ENCODE measurements around the gene GSTO2.

Gene GSTO2

GRCh38 chr10:104303594-104304355 lies 34.8 kb downstream of the GSTO2 start:
- ChIA-PET POLR2A (ENCODE audit: low non-redundant PET) (interaction anchor here (0.6 kb wide), 1 partner anchor 116 kb away, joined by 4 read pairs; no protein-coding TSS in a partner anchor), CTCF (interaction anchor here (1.5 to 5.7 kb wide), 2 partner anchors 11 to 29 kb away, joined by 4 to 42 read pairs; no protein-coding TSS in a partner anchor)
- no peak for TF ChIP-seq CTCF (conservative IDR thresholded peaks at IDR 0.05; ENCODE audit: low read depth)
- DNase-seq (ENCODE audit: low spot score): no peak
- H3K27ac ChIP-seq: no peak overlapping the region

GRCh38 chr10:104304356-104304745 lies 35.4 kb downstream of the GSTO2 start:
- ChIA-PET CTCF (interaction anchor here (0.9 to 5.7 kb wide), 4 partner anchors 12 to 49 kb away, joined by 4 to 42 read pairs (median 22); partner anchors contain the start of gene CFAP58), POLR2A (ENCODE audit: low non-redundant PET) (no interaction called here)
- H3K27ac ChIP-seq: no peak overlapping the region

GRCh38 chr10:104304927-104305326 lies 35.9 kb downstream of the GSTO2 start:
- no peak for TF ChIP-seq CTCF (conservative IDR thresholded peaks at IDR 0.05; ENCODE audit: low read depth)
- DNase-seq (ENCODE audit: low spot score): no peak
- ChIA-PET POLR2A (ENCODE audit: low non-redundant PET) (no interaction called here), CTCF (interaction anchor here (0.6 to 5.7 kb wide), 12 partner anchors 12 to 52 kb away, joined by 3 to 42 read pairs (median 6); partner anchors contain the start of genes CFAP58 and ITPRIP)
- H3K27ac ChIP-seq: no peak overlapping the region; the same call in 1 of the 2 replicates

More at GRCh38 chr10:104304356-104304745, 35.4 kb downstream of the GSTO2 start:
- TF ChIP-seq CTCF (conservative IDR thresholded peaks at IDR 0.05; ENCODE audit: low read depth): no peak
- DNase-seq (ENCODE audit: low spot score): no peak

GRCh38 chr10:104306897-104307296 lies 37.9 kb downstream of the GSTO2 start:
- POLR2A ChIA-PET (ENCODE audit: low non-redundant PET): interaction anchor here (0.6 to 0.9 kb wide), 3 partner anchors 8 to 235 kb away, joined by 3 to 4 read pairs (median 4); no protein-coding TSS in a partner anchor

GRCh38 chr10:104307576-104308438 lies 38.8 kb downstream of the GSTO2 start:
- CTCF ChIA-PET: interaction anchor here (0.8 to 5.7 kb wide), 6 partner anchors 10 to 46 kb away, joined by 3 to 42 read pairs (median 12); partner anchors contain the start of genes CFAP58 and ITPRIP
- POLR2A ChIA-PET (ENCODE audit: low non-redundant PET): interaction anchor here (0.9 kb wide), 1 partner anchor 9 kb away, joined by 4 read pairs; no protein-coding TSS in a partner anchor
- DNase-seq (ENCODE audit: low spot score): no peak
- H3K27ac ChIP-seq: peak overlapping the region; percentile 61
- TF ChIP-seq CTCF (conservative IDR thresholded peaks at IDR 0.05; ENCODE audit: low read depth): no peak

More at GRCh38 chr10:104306897-104307296, 37.9 kb downstream of the GSTO2 start:
- no peak for TF ChIP-seq CTCF (conservative IDR thresholded peaks at IDR 0.05; ENCODE audit: low read depth)
- DNase-seq (ENCODE audit: low spot score): no peak
- CTCF ChIA-PET: interaction anchor here (0.9 to 5.7 kb wide), 8 partner anchors 10 to 119 kb away, joined by 3 to 42 read pairs (median 10); partner anchors contain the start of genes CFAP58 and ITPRIP
- H3K27ac ChIP-seq: peak overlapping the region; percentile 61
